ENCODE data around the gene CIAPIN1.

Gene CIAPIN1

GRCh38 chr16:57478396-57479204 is 31.4 kb upstream of the CIAPIN1 start:
- no peak for DNase-seq
- in situ Hi-C loops (cut with HindIII; ENCODE audit: low pct_ligation_motif_present, low pct_unique_long_range_greater_than_20kb, low sequenced_read_pairs) = no loop called here

GRCh38 chr16:57477531-57478202 is 30.5 kb upstream of the CIAPIN1 start:
- in situ Hi-C loops (cut with HindIII; ENCODE audit: low pct_ligation_motif_present, low pct_unique_long_range_greater_than_20kb, low sequenced_read_pairs) = no loop called here
- DNase-seq = no peak

- DNase-seq = no peak
- in situ Hi-C loops (cut with HindIII; ENCODE audit: low pct_ligation_motif_present, low pct_unique_long_range_greater_than_20kb, low sequenced_read_pairs) = no loop called here
Measured at GRCh38 chr16:57476546-57477410, 29.6 kb upstream of the CIAPIN1 start.

GRCh38 chr16:57475711-57476339 is 28.6 kb upstream of the CIAPIN1 start:
- in situ Hi-C loops (cut with HindIII; ENCODE audit: low pct_ligation_motif_present, low pct_unique_long_range_greater_than_20kb, low sequenced_read_pairs) = no loop called here
- peak; percentile 65 for DNase-seq

GRCh38 chr16:57474671-57475661 is 27.8 kb upstream of the CIAPIN1 start:
- DNase-seq = no peak
- in situ Hi-C loops (cut with HindIII; ENCODE audit: low pct_ligation_motif_present, low pct_unique_long_range_greater_than_20kb, low sequenced_read_pairs) = no loop called here

- no peak for DNase-seq
- in situ Hi-C loops (cut with HindIII; ENCODE audit: low pct_ligation_motif_present, low pct_unique_long_range_greater_than_20kb, low sequenced_read_pairs) = no loop called here
Measured at GRCh38 chr16:57473906-57474305, 26.7 kb upstream of the CIAPIN1 start.

- DNase-seq = no peak
- in situ Hi-C loops (cut with HindIII; ENCODE audit: low pct_ligation_motif_present, low pct_unique_long_range_greater_than_20kb, low sequenced_read_pairs) = no loop called here
Measured at GRCh38 chr16:57473176-57473840, 26.1 kb upstream of the CIAPIN1 start.

- in situ Hi-C loops (cut with HindIII; ENCODE audit: low pct_ligation_motif_present, low pct_unique_long_range_greater_than_20kb, low sequenced_read_pairs) = no loop called here
- DNase-seq = no peak
Measured at GRCh38 chr16:57472665-57473060, 25.5 kb upstream of the CIAPIN1 start.

- in situ Hi-C loops (cut with HindIII; ENCODE audit: low pct_ligation_motif_present, low pct_unique_long_range_greater_than_20kb, low sequenced_read_pairs) = no loop called here
- DNase-seq = peak; percentile 80
Measured at GRCh38 chr16:57471852-57472664, 24.9 kb upstream of the CIAPIN1 start.

GRCh38 chr16:57471209-57471608 is 24.0 kb upstream of the CIAPIN1 start:
- DNase-seq = peak; percentile 58
- in situ Hi-C loops (cut with HindIII; ENCODE audit: low pct_ligation_motif_present, low pct_unique_long_range_greater_than_20kb, low sequenced_read_pairs) = no loop called here

GRCh38 chr16:57470711-57471110 is 23.5 kb upstream of the CIAPIN1 start:
- in situ Hi-C loops (cut with HindIII; ENCODE audit: low pct_ligation_motif_present, low pct_unique_long_range_greater_than_20kb, low sequenced_read_pairs) = no loop called here
- DNase-seq = no peak

- in situ Hi-C loops (cut with HindIII; ENCODE audit: low pct_ligation_motif_present, low pct_unique_long_range_greater_than_20kb, low sequenced_read_pairs) = no loop called here
- no peak for DNase-seq
Measured at GRCh38 chr16:57469917-57470470, 22.8 kb upstream of the CIAPIN1 start.

GRCh38 chr16:57469046-57469445 is 21.9 kb upstream of the CIAPIN1 start:
- no peak for DNase-seq
- in situ Hi-C loops (cut with HindIII; ENCODE audit: low pct_ligation_motif_present, low pct_unique_long_range_greater_than_20kb, low sequenced_read_pairs) = no loop called here

- no peak for DNase-seq
- in situ Hi-C loops (cut with HindIII; ENCODE audit: low pct_ligation_motif_present, low pct_unique_long_range_greater_than_20kb, low sequenced_read_pairs) = no loop called here
Measured at GRCh38 chr16:57468346-57468745, 21.2 kb upstream of the CIAPIN1 start.

- in situ Hi-C loops (cut with HindIII; ENCODE audit: low pct_ligation_motif_present, low pct_unique_long_range_greater_than_20kb, low sequenced_read_pairs) = no loop called here
- DNase-seq = no peak
Measured at GRCh38 chr16:57464523-57464922, 17.3 kb upstream of the CIAPIN1 start.

GRCh38 chr16:57462978-57463362 is 15.8 kb upstream of the CIAPIN1 start:
- no peak for DNase-seq
- in situ Hi-C loops (cut with HindIII; ENCODE audit: low pct_ligation_motif_present, low pct_unique_long_range_greater_than_20kb, low sequenced_read_pairs) = no loop called here
